Stimulated activated CD8-positive, alpha-beta memory T cell treated with anti-CD3 and anti-CD28 coated beads, Interleukin-12 subunit alpha, Interleukin-12 subunit beta, amount 100 ng/mL, for 4 hours (primary cell): ENCODE results near the gene SLC19A1.

ENCODE experiments used
- DNase-seq: peaks from one replicate; pipeline ENCODE4 v3.0.0-alpha.2; 2020; ENCODE audit warnings: low read depth

The SLC19A1 gene

DNA sequence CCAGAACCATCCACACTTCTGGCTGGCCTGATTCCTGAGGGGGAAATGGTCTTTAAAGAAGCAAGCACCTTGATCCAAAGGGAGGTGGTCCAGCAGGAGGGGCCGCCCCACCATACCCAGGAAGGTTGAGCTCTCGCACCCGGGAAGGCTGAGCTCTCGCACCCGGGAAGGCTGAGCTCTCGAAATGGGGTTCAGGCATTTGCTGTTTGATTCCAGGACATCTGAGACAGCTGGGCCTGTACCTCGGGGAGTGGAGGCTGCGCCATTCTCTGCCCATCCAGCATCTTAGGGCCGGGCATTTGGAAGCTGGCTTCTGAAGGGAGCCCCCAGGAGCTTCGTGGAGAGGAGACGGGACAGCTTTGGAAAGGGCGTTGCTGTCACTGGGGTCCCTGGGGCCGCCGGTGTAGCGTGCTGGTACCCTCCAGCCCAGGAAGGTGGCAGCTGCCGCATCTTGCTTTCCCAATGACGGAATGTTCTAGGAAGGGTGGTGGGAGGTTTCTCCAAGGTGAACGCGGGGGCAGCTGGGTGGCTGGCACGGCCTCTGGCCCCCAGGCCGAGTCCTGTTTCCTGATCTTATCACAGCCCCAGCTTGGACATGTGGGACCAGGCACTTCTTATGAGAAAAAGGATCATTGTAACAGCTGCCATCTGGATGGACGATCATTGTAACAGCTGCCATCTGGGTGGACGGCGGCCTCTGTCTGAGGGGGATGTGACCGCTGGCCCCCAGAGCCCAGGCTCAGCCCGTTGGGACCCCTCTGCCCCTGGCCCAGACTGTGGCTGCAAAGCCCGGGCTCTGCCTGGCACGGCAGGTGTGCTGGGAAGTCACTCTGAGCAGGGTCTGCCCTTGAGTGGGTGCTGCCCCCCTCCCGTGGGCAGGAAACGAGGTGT is 75.7 kb downstream of the SLC19A1 start:
- DNase-seq = no peak

DNA sequence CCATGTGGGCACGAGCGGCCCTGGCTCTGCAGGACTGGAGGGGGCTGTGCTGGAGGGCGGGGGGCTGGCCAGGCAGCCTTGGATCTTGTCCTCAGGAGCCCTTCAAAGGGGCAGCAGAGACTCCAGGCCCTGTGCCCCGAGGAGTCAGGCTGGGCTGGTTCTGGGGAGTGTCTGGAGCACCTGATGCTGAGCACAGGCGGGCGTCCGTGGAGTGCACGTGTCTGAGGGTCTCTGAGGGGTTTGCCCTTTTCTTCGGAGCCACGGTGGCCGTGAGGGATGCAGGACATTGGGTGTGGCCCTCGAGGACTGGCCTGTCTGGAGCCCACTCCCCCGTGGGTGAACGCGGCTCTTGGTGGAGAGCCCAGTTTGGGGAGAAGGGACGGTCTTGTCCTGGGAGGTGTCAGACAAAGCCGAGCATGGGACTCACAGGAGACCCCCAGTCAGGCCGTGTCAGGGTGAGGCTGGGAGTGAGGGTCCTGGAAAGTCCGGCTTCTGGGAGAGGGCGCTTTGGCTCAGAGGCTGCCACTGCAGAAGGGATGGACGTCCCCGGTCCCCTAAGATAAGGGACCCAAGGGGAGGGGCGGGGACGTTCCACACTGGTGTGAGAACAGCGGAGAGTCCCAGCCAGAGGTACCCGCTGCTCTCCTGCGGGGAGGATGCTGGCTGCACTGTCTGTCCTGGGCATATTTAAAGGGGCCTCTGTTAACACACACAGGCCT is 76.5 kb downstream of the SLC19A1 start:
- DNase-seq = no peak

DNA sequence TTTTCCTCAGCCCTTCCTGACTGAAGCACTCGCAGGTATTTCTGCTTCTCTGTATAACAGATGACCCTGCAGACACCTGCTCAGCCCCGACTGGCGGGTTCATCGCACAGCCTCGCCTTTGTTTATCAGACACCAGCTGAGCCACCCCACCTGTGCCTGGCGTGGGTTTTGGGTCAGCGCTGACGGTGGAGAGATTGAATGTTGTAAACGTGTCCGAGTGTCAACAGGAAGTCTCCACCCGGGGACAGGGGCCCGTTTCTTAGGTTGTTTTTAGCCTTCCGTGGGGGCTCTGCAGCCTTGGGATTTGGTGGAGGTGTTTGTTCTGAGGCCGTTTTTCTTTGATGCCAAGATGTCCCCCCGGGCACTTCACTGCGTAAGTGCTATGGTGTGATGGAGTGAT is 77.1 kb downstream of the SLC19A1 start:
- DNase-seq = no peak

DNA sequence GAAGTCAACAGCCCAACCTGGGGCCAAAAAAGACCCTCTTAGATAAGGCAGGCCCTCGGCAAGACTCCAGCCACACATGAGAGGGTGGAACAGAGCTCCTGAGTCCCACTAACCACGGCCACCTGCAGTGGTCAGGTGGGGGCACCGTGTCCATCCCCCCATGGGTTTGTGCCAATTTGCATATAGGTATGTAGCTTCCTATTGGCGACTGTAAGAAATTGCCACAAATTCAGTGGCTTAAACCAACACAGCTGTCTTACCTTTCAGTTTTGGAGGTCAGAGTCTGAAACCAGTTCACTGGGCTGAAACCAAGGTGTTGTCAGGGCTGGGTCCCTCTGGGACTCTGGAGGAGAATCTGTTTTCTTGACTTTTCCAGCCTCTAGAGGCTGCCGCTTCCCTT is 77.9 kb downstream of the SLC19A1 start:
- DNase-seq = no peak

DNA sequence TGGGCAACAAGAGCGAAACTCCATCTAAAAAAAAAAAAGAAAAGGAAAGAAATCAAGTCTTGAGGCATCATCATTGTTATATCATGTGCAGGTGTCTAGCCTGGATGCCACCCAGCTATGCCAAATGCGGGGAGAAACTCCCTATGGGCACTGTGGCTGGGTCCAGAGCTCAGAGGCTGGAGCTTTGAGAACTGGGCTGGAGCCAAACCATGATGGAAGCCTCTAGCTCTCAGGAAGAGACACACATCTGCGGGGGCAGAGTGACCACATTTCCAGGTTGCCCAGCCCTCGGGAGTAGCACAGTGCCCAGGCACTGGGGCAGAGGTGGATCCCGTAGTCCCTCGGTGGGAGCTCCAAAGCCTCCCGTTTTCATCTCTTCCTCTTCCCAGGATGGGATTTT is 78.4 kb downstream of the SLC19A1 start:
- DNase-seq = no peak

DNA sequence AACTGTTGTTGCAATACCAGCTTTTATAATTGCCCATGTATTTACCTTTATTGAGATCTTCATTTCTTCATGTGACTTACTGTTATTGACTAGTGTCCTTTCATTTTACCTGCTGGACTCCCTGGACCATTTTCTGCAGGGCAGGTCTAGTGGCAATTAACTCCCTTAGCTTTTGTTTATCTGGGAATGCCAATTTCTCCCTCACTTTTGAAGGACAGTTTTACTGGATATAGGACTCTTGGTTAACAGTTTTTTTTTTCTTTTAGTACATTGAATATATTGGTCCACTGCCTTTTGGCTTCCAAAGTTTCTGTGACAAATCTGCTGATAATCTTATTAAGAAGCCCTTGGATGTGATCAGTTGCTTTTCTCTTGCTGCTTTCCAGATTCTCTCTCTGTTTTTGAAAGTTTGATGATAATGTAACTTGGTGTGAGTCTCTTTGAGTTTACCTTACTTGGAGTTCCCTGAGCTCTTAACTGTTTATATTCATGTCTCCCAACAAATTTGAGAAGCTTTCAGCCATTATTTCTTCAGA is 80.4 kb downstream of the SLC19A1 start:
- DNase-seq = no peak

DNA sequence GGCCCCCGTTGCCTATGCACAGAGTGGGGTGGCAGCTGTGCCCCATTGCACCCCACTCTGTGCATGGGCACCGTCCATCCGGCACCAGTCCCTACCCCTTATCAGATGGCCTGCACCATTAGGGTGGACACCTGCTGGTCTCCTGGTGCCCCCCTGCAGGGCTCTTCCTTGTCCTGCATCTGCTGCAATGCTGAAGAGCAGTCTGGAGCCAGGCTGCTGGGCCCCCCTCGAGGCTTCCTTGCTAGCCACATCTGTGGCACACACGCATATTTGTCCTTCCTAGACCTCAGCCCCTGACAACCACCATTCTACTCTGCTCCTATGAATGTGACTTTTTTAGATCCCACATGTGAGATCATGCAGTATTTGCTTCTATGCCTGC is 80.9 kb downstream of the SLC19A1 start:
- DNase-seq = no peak

DNA sequence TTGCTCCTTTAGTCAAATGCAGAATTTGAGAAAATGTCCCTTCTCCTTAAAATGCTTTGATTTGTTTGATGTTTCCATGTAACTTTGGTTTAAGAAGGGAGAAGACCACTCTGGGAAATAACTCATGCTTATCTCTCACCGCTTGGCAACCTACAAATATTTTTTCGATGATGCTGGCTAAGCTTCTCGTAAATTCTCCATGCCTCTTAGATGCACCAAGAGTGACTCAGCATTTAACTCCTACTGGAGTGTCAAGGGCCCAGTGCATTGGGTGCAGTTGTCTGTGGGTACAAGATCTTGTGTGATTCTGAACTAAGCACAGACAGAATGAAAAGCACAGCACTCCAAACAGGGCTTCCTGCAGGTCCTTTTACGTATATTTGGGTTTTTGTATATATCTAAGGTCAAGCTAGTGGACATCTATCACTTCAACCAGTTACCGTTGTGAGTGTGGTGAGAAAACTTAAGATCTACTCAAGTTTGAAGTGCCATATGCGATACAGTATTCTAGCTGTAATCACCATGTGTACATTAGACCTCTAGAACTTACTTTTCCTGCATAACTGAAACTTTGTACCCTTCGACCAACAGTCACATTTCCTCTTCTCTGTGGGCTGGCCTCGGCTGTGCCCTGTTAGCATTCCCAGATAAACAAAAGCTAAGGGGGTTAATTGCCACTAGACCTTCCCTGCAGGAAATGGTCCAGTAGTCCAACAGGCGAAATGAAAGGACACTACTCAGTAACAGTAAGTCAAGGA is 81.5 kb downstream of the SLC19A1 start:
- DNase-seq = no peak

DNA sequence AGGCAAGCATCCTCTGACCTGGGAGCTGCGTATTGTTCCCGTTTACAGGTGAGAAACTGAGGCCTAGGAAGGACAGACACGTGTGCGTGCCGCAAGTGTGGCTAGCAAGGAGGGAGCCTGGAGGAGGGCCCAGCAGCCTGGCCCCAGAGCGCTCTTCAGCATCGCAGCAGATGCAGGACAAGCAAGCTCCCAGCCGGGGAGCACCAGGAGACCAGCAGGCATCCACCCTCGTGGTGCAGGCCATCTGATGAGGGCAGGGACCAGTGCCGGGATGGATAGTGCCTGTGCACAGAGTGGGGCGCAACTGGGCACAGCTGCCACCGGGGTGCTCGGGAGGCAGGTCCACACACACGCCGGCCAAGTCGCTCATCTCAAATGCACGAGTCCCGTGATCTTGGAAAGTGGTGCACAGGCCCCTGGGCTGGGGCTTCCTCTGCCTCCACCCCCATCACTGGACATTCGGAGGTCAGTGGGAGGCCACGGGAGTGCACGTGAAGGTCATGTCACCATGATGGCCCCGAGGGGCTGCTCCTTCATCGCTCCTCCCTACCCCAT is 82.2 kb downstream of the SLC19A1 start:
- DNase-seq = no peak

DNA sequence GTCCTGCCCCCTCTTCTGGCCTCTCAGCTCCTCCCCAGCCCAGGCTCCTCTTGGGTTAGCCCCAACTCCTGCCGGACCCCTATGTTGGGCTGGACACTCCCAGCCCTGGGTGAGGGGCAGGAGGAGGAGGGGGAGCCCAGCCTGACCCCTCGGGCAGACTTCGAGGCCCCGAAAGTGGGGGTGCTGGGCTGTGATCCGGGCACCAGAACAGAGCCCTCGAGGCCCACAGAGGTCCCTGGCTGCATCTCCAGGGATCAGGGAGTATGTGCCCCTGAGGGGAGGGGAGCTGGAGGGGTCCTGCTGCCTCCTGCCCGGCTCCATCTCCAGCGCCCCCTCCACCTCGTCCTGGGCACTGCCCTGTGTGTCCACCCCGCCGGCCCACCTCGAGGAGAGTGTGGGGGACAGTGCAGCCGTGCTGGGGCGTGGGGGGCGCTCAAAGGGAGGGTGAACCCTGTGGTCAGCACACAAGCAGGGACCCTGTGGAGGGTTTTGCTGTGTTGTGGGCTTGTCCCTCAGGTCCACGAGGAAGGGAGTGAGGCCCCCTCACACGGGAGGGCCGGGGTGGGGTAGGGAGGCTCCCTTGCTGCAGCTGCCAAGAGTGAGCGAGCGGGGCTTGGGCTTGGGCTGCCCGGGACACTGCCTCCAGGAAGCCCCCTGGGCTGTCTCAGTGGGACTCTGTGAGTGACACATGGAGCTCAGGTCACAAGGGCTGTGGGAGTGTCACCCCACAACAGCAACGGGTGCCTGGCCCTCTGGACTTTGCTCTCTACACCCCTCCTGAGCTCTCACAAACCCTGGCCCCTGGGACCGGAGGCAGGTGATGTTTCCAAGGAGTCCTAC is 82.8 kb downstream of the SLC19A1 start:
- no peak for DNase-seq

DNA sequence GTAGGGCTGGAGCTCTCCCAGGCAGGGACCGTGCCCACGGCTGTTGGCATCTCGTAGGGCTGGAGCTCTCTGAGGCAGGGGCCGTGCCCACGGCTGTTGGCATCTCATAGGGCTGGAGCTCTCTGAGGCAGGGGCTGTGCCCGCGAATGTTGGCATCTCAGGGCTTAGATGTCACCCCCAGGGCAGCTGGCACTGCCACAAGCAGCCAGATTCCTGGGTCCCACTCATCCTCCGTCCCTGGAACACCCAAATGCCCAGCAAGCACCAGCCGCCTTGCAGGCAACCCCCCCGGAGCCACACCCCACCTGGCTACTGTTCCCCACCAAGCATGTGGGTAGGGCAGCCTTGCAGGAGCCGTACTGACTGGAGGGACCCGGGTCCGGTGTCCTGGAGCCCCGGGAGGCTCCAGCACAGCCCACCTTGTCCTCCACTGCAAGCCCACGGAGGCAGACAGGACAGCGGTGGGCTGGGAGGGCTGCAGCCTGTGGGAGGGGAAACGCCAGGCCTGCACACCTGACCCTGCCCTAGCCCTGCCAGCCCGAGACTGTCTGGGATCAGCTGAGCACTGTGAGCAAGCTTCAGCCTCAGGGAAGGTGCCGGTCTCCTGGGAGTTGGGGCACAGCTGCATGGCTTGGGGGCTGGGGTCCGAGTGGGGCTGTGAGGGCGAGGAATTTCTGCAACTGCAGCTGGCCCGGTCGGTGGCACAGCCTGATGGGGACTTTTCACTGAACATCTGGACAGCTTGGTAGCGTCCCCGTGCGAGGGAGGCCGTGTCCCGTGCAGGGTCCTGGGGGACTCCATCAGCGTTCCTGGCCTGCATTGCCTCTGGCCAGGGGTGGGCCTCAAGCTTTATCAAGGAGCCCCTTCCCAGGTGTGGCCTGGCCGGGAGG is 83.7 kb downstream of the SLC19A1 start:
- no peak for DNase-seq

DNA sequence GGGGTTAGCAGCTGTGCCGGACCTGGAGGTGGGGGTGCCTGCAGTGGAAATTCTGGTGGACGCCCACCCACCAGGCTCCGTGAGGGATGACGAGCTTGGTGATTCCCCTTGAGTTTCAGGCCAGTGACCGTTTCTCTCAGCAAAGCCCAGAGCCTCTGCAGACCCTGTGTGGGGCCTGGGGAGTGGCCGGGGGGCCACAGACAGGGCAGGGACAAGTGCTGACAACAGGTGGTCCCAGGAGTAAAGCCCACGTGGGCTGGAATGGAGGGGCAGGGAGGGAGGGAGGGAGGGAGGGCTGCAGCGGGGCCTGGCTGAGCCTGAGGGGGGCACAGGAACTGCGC is 84.4 kb downstream of the SLC19A1 start:
- DNase-seq = no peak

DNA sequence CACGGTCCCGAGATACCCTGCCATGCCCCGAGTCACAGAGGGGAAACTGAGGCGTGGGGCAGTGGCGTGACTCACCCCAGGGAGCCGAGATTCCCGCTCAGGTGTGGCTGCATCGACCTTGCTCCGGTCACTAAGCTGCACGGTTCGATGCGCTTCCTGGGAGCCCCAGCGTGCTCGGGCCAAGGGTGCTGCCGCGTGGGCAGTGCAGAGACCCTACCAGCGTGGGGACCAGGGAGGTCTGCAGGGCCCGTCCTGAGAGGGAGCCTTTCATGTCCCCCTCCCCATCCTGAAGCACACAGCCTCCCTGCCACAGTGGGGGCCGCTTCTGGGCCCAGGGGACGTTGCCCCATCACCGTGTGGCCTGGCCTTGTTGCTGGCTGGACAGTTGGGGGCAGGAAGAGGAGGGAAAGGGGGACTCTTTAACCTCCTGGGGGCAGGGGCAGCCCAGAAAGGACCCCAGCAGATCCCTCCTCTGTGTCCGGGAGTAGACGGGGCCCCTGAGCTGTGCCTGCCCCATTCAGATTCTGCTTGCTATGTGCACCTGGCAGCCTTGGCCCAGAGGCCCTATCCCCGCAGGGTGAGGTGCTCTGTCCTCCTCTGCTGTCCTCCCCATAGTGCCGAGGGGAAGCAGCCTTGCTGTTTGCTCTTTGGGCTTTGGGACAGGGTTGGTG is 84.9 kb downstream of the SLC19A1 start:
- DNase-seq = no peak

DNA sequence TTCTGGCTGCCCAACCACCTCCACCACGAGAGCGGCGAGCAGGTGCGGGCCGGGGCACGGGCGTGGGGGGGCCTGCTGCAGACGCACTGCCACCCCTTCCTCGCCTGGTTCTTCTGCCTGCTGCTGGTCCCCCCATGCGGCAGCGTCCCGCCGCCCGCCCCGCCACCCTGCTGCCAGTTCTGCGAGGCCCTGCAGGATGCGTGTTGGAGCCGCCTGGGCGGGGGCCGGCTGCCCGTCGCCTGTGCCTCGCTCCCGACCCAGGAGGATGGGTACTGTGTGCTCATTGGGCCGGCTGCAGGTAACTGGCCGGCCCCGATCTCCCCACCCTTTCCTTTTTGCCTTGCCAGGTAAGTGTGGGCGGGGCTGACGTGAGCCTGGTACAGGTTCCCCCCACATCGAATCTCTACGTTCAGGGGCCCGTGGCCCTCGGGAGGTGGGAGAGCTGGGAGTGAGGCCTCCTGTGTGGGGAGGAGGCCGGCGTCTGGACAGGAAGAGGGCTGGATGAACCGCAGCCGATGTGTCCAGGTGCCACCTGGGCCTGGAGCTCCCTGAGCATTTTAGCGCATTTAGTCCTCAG is 85.6 kb downstream of the SLC19A1 start:
- no peak for DNase-seq

DNA sequence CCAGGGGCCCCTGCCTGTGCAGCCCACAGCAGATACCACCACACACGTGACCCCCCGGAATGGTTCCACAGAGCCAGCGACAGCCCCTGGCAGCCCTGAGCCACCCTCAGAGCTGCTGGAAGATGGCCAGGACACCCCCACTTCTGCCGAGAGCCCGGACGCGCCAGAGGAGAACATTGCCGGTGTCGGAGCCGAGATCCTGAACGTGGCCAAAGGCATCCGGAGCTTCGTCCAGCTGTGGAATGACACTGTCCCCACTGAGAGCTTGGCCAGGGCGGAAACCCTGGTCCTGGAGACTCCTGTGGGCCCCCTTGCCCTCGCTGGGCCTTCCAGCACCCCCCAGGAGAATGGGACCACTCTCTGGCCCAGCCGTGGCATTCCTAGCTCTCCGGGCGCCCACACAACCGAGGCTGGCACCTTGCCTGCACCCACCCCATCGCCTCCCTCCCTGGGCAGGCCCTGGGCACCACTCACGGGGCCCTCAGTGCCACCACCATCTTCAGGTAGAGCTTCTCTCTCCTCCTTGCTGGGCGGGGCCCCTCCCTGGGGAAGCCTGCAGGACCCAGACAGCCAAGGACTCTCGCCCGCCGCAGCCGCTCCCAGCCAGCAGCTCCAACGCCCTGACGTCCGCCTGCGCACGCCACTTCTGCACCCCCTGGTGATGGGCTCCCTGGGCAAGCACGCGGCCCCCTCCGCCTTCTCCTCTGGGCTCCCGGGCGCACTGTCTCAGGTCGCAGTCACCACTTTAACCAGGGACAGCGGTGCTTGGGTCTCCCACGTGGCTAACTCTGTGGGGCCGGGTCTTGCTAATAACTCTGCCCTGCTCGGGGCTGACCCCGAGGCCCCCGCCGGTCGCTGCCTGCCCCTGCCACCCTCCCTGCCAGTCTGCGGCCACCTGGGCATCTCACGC is 86.3 kb downstream of the SLC19A1 start:
- no peak for DNase-seq

DNA sequence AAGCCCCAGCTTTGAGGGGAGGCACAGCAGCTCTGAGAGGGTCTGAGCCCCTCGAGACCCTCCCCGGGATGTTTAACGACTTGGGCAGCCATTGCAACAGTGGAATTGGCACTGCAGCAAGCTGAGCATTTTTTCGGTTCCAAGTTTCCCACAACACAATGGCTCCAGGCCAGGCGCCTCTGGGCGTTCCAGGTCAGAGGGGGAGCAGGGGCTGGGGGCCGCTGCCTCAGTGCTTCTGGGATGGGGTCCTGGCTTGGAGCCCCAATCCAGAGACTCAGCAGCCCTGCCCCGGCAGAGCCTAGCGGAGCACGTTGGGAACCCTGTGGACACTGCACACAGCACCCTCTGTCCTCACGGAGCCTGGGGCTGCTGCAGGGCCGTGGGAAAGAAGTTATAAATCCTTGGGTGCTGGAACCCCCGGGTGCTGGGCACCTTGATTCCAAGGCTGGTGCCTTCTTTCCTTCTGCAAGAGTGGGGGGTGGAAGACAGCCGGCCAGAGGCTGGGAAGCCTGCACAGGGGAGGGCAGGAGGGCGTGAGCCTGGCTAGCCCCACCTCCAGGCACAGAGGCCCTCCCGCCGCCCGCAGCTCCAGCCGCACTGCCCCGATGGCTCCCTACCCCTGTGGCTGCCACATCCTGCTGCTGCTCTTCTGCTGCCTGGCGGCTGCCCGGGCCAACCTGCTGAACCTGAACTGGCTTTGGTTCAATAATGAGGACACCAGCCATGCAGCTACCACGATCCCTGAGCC is 87.1 kb downstream of the SLC19A1 start:
- no peak for DNase-seq

DNA sequence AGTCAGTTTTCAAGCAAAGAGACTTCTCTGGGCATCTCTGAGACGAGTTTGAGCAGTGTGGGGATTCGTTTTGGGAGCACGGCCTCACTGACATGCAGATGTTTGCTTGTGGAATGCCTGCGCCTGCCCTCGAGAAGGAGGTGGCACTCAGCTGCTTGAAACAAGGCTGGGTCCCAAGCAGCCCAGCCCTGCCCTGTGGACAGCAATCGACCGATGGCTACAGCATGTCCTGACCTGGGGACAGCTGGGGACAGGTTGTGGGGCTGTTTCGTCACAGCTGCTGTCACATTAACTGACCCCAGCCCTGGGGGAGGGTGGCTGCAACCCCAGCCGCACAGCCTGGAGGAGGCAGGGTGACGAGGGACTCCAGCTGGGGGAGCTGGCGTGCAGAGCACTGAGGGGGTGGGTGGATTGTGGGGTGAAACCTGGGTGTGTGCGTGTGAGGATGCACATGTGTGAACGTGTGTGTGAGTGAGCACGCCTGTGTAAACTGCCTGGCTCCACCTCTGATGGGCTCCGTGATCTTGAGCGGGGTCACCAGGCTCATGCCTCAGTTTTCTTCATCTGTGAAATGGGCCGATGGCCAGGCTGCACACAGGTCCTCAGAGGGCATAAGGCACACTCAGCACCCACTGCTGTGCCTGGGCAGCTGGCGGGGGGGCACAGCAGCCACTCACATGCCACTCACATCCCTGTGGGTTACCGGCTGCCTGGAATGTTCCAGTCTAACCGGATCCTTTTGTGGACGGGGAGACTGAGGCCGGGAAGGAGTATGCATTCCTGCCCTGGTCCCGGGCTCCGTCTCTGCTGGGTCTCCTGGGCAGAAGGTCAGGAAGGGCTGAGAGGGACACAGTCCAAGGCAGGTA is 87.9 kb downstream of the SLC19A1 start:
- no peak for DNase-seq
